ENCODE results near the gene EHMT2.

The EHMT2 gene

DNA sequence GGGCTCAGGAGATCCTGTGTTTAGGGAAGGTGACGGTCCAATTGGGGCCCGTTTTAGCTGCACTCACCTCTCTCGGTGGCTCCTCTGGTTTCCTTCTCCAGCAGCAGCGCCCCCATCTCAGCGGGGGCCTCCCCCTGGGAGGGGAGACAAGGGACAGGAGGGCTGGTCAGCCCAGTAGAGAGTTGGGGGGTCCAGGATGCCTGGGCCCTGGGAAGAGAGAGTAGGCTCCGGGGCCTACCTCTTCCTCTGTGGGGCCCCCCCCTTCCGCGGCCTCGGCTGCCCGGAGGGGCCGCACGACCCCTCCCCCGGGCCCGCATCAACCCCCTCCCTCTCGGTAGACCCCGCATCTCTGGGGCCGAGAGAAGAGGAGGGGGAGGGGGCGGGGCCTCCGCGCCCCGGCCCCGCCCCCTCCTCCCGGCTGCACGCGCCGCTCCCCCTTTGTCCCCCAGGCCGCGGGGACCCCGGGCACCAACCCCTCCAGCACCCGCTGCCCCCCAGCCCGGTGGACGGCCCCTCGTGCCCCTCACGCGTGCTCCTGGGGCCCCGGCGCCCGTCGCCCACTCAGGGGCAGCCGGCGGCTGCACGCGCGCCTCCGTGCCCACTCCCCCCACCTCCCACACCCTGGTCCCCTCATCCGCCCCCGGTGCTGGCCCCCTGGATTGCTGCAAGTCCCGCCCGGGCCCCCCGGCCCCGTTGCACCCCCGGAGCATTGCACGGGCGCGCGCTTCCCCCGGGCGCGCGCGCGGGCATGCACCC, 464 bp downstream of the EHMT2 start:
- Histone ChIP-seq H3K4me3 (ENCODE audit: low read length) (peak overlapping the region; percentile 99), H4K20me1 (ENCODE audit: insufficient read depth, low read length) (peaks cover 3% of the 10 kb centered on the region; the same call in 1 of the 2 replicates), H3K9ac (ENCODE audit: low read length) (peak overlapping the region; percentile 80), H3K79me2 (ENCODE audit: low read length) (peaks cover 23% of the 10 kb centered on the region), H3K27ac (ENCODE audit: low read length) (peak overlapping the region; percentile 34), H3K9me3 (ENCODE audit: insufficient read depth, low read length) (no peaks in the 10 kb centered on the region), H2AFZ (ENCODE audit: low read depth, low read length) (peak overlapping the region; percentile 31; the same call in 1 of the 2 replicates), H3K27me3 (ENCODE audit: low read depth, low read length) (no peaks in the 10 kb centered on the region), H3K4me2 (ENCODE audit: low read length) (peak overlapping the region; percentile 77), H3K36me3 (replicated peaks; ENCODE audit: low read depth, low read length) (peaks cover 6% of the 10 kb centered on the region), H3K4me1 (ENCODE audit: low read length) (peaks cover 23% of the 10 kb centered on the region)
- TF ChIP-seq, protein P1, sequence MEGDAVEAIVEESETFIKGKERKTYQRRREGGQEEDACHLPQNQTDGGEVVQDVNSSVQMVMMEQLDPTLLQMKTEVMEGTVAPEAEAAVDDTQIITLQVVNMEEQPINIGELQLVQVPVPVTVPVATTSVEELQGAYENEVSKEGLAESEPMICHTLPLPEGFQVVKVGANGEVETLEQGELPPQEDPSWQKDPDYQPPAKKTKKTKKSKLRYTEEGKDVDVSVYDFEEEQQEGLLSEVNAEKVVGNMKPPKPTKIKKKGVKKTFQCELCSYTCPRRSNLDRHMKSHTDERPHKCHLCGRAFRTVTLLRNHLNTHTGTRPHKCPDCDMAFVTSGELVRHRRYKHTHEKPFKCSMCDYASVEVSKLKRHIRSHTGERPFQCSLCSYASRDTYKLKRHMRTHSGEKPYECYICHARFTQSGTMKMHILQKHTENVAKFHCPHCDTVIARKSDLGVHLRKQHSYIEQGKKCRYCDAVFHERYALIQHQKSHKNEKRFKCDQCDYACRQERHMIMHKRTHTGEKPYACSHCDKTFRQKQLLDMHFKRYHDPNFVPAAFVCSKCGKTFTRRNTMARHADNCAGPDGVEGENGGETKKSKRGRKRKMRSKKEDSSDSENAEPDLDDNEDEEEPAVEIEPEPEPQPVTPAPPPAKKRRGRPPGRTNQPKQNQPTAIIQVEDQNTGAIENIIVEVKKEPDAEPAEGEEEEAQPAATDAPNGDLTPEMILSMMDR (IDR thresholded peaks at IDR 0.05; ENCODE audit: low read depth, low read length): no peak

DNA sequence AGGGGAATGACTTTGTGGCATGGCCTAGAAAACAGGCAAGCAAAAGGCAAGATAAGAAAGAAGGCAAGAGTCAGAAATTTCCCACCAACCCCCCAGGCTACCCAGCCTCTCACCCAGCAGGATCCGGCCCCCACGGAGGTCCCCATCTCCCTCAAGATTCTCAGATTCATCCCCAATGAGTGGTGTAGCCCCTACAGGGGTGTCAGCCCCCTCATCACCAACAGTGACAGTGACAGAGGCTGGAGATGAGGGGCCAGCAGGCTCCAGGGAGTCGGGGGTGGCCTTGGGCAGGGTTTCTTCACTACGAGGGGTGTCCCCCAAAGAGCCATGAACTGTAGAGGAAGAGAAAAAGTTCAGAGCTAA, 1.0 kb downstream of the EHMT2 start:
- TF ChIP-seq, protein P1 (IDR thresholded peaks at IDR 0.05; ENCODE audit: low read depth, low read length): no peak
- no peak for TF ChIP-seq EZH2phosphoT487 (IDR thresholded peaks at IDR 0.05; ENCODE audit: low read depth)
- Histone ChIP-seq H3K27ac (ENCODE audit: low read length) (peak overlapping the region; percentile 34), H3K36me3 (replicated peaks; ENCODE audit: low read depth, low read length) (peaks cover 6% of the 10 kb centered on the region), H3K4me2 (ENCODE audit: low read length) (peak overlapping the region; percentile 77), H3K27me3 (ENCODE audit: low read depth, low read length) (no peaks in the 10 kb centered on the region), H3K4me1 (ENCODE audit: low read length) (peaks cover 23% of the 10 kb centered on the region), H3K4me3 (ENCODE audit: low read length) (peak overlapping the region; percentile 99), H3K9me3 (ENCODE audit: insufficient read depth, low read length) (no peaks in the 10 kb centered on the region), H3K79me2 (ENCODE audit: low read length) (peaks cover 23% of the 10 kb centered on the region), H2AFZ (ENCODE audit: low read depth, low read length) (no peak overlapping the region), H3K9ac (ENCODE audit: low read length) (peak overlapping the region; percentile 80), H4K20me1 (ENCODE audit: insufficient read depth, low read length) (peaks cover 3% of the 10 kb centered on the region; the same call in 1 of the 2 replicates)

DNA sequence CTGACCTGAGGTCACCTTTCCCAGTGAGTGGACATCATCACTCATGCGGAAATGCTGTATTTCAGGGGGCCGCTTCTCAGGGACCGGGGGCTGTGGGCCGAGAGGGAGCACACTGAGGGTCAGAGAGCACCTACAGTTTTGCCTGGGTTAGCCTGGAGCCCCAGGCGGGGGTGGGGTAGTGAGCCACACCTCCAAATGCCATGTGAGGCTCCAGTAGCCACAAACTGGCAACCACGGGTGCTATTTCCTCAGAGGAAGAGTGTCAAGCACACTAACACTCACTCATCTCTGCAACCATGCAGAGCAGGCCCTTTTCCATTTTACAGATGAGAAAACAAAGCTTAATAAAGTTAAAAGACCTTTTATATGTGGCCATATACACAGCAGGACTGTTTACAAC, 4.7 kb downstream of the EHMT2 start:
- peaks cover 15% of the 10 kb centered on the region for H3K36me3 ChIP-seq (replicated peaks; ENCODE audit: low read depth, low read length)
- H3K79me2 ChIP-seq (ENCODE audit: low read length): peaks cover 14% of the 10 kb centered on the region
- H3K9me3 ChIP-seq (ENCODE audit: insufficient read depth, low read length): no peaks in the 10 kb centered on the region
- H3K27ac ChIP-seq (ENCODE audit: low read length): no peak overlapping the region
- no peak overlapping the region for H3K4me3 ChIP-seq (ENCODE audit: low read length)
- H3K9ac ChIP-seq (ENCODE audit: low read length): no peak overlapping the region
- no peaks in the 10 kb centered on the region for H3K27me3 ChIP-seq (ENCODE audit: low read depth, low read length)
- H4K20me1 ChIP-seq (ENCODE audit: insufficient read depth, low read length): no peaks in the 10 kb centered on the region
- no peak overlapping the region for H2AFZ ChIP-seq (ENCODE audit: low read depth, low read length)
- peaks cover 4% of the 10 kb centered on the region; the same call in 1 of the 2 replicates for H3K4me1 ChIP-seq (ENCODE audit: low read length)
- TF ChIP-seq EZH2phosphoT487 (IDR thresholded peaks at IDR 0.05; ENCODE audit: low read depth): no peak
- TF ChIP-seq, protein P1 (IDR thresholded peaks at IDR 0.05; ENCODE audit: low read depth, low read length): no peak
- no peak overlapping the region for H3K4me2 ChIP-seq (ENCODE audit: low read length)

DNA sequence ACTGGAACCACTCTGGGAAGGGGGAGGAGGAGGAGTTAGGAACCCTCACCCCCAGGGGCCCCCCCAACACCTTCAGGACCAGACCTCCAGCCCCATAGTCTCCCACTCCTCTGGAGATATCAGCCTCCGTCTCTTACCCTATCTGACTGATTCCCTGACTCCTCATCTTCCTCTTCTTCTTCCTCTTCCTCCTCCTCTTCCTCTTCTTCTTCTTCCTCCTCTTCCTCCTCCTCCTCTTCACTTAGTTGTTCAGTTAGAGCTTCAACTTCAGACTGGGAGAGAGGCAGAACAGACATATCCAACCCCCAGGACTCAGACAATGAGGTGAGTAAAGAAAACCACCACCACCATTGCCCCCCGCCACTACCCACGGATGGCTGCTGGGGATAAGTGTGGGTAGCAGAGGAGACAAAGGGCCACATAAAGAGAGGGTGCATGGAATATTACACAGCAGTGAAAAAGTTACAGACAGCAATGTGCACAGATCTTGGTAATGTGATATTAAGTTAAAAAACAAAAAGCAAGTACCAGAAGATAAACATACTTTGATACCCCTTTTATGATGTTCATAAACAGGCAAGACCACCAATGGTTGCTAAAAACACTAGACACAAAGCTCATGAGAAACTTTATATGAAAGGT, 8.0 kb downstream of the EHMT2 start:
- Histone ChIP-seq H3K4me2 (ENCODE audit: low read length) (no peak overlapping the region), H3K9ac (ENCODE audit: low read length) (no peak overlapping the region), H3K9me3 (ENCODE audit: insufficient read depth, low read length) (no peaks in the 10 kb centered on the region), H2AFZ (ENCODE audit: low read depth, low read length) (no peak overlapping the region), H3K27me3 (ENCODE audit: low read depth, low read length) (no peaks in the 10 kb centered on the region), H3K27ac (ENCODE audit: low read length) (no peak overlapping the region), H3K79me2 (ENCODE audit: low read length) (no peaks in the 10 kb centered on the region), H3K4me3 (ENCODE audit: low read length) (no peak overlapping the region), H3K36me3 (replicated peaks; ENCODE audit: low read depth, low read length) (peaks cover 12% of the 10 kb centered on the region), H4K20me1 (ENCODE audit: insufficient read depth, low read length) (no peaks in the 10 kb centered on the region), H3K4me1 (ENCODE audit: low read length) (no peaks in the 10 kb centered on the region)
- TF ChIP-seq, protein P1 (IDR thresholded peaks at IDR 0.05; ENCODE audit: low read depth, low read length): no peak
- no peak for TF ChIP-seq EZH2phosphoT487 (IDR thresholded peaks at IDR 0.05; ENCODE audit: low read depth)

Measured in OCI-LY3 (cell line).